Erythroblast (primary cell): ENCODE measurements around the gene ITPK1.

ENCODE experiments used
- GATA1 ChIP-seq: IDR thresholded peaks from 2 replicates; pipeline ENCODE4 v1.6.1; 2011; ENCODE audit warnings: low read depth, mild to moderate bottlenecking, control low read depth, low read length, moderate library complexity
- POLR2A ChIP-seq: IDR thresholded peaks from 2 replicates; pipeline ENCODE4 v1.6.1; 2011; ENCODE audit warnings: mild to moderate bottlenecking, low read length

DNA sequence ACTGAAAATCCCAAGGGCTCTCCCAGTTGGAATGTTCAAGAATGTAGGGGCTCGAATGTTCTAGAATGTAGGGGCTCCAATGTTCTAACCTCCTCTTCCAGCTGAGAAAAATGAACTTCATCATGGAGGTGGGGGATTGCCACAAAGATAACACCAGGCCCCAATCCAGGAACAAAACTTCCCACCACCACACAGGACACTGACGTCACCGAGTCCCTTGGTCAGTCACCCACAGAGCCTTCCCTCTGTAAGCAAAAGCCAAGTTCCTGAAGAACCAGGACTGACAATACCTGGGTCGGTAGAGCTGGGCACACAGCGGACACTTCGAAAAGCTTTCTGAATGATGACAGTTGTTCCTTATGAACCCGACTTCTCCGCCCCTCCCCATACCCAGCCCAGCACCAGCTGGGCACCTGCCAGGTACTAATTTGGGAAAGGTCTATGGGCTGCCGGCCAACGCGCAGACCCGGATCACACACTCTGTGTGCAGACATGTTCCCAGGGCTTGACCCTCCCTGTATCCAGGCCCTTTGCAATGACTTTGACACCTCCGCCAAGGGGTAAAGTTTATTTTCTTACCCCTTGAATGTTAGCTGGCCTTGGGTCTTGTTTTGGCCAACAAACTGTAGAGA is 18.9 kb downstream of the ITPK1 start:
- TF ChIP-seq POLR2A, result no peak
- no peak for TF ChIP-seq GATA1
